GM18526 (cell line): ENCODE results near the gene EEF2K.

Source experiments
- POLR2A ChIP-seq: IDR thresholded peaks from 3 replicates; pipeline ENCODE4 v1.6.1; 2011; ENCODE audit not compliant: insufficient read length; ENCODE audit errors: extremely low read depth

EEF2K gene

GRCh38 chr16:22312897-22313781 is 107.1 kb downstream of the EEF2K start:
- no peak for TF ChIP-seq POLR2A

GRCh38 chr16:22313876-22314470 is 107.9 kb downstream of the EEF2K start:
- TF ChIP-seq POLR2A = no peak

- no peak for TF ChIP-seq POLR2A
These were observed 108.9 kb downstream of the EEF2K start for GRCh38 chr16:22314661-22315626.

- no peak for TF ChIP-seq POLR2A
These were observed 109.9 kb downstream of the EEF2K start for GRCh38 chr16:22315979-22316378.

GRCh38 chr16:22316411-22316811 is 110.3 kb downstream of the EEF2K start:
- TF ChIP-seq POLR2A = no peak

- no peak for TF ChIP-seq POLR2A
These were observed 111.0 kb downstream of the EEF2K start for GRCh38 chr16:22317001-22317530.

- no peak for TF ChIP-seq POLR2A
These were observed 111.5 kb downstream of the EEF2K start for GRCh38 chr16:22317625-22318024.

- TF ChIP-seq POLR2A = no peak
These were observed 112.7 kb downstream of the EEF2K start for GRCh38 chr16:22318690-22319358.

- no peak for TF ChIP-seq POLR2A
These were observed 114.7 kb downstream of the EEF2K start for GRCh38 chr16:22320572-22321339.

- no peak for TF ChIP-seq POLR2A
These were observed 115.4 kb downstream of the EEF2K start for GRCh38 chr16:22321340-22322001.

GRCh38 chr16:22322021-22322471 is 116.0 kb downstream of the EEF2K start:
- TF ChIP-seq POLR2A = no peak

- no peak for TF ChIP-seq POLR2A
These were observed 116.7 kb downstream of the EEF2K start for GRCh38 chr16:22322741-22323140.
